ENCODE measurements around the gene PLA2G4D. TPM values are rescaled to one million over a fixed set of nuclear protein-coding genes. Genes with fewer than 3 reads are reported as not detected.
A peak's percentile ranks its signal among the peaks of the same experiment; 100 is the strongest.

The PLA2G4D gene
- total RNA-seq, 4 donors from 2014 or later: 22.0 to 51.6 (median 29.2) TPM

DNA sequence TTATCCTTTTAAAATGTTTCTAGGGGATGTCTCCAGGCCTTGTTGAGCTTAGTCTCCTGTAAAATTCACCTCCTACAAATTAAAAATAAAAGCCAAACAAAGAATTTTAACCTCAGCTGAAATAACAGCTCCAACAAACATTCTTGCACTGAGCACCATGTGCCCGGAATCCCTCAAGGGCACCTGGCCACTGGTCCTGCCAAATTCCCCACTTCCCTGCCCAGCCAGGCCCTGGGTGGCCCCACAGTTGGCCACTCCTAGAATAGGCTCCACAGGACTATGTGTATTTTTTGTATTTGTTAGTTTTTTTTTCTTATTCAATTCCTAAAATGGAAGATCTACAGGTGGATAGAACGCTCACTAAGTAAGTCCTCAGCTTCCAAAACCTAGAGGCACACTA is 40.4 kb downstream of the PLA2G4D start:
- no peak overlapping the region for H3K4me3 ChIP-seq (ENCODE audit: low read depth, poor library complexity, severe bottlenecking)
- 58 to 62% methylated on average over 2 of the region's 2 CpGs for WGBS, 2 donors
- no peak for DNase-seq (ENCODE audit: low spot score in 2 of 2)
- intact Hi-C loops (cut with DNase I; ENCODE audit: low total_unique reads): no loop called here
- no peak for TF ChIP-seq POLR2A (IDR thresholded peaks at IDR 0.05)
- TF ChIP-seq, protein P1, sequence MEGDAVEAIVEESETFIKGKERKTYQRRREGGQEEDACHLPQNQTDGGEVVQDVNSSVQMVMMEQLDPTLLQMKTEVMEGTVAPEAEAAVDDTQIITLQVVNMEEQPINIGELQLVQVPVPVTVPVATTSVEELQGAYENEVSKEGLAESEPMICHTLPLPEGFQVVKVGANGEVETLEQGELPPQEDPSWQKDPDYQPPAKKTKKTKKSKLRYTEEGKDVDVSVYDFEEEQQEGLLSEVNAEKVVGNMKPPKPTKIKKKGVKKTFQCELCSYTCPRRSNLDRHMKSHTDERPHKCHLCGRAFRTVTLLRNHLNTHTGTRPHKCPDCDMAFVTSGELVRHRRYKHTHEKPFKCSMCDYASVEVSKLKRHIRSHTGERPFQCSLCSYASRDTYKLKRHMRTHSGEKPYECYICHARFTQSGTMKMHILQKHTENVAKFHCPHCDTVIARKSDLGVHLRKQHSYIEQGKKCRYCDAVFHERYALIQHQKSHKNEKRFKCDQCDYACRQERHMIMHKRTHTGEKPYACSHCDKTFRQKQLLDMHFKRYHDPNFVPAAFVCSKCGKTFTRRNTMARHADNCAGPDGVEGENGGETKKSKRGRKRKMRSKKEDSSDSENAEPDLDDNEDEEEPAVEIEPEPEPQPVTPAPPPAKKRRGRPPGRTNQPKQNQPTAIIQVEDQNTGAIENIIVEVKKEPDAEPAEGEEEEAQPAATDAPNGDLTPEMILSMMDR (IDR thresholded peaks at IDR 0.05): no peak

- H3K4me3 ChIP-seq (ENCODE audit: low read depth, poor library complexity, severe bottlenecking): no peak overlapping the region
- intact Hi-C loops (cut with DNase I; ENCODE audit: low total_unique reads): no loop called here
- WGBS, 2 donors: 73 to 80% methylated on average over 4 of the region's 4 CpGs
- TF ChIP-seq, protein P1 (IDR thresholded peaks at IDR 0.05): no peak
- no peak for TF ChIP-seq POLR2A (IDR thresholded peaks at IDR 0.05)
- DNase-seq (ENCODE audit: low spot score in 2 of 2): peak in 1 of 2 donors; percentile 79
These were observed 41.4 kb downstream of the PLA2G4D start for GRCh38 chr15:42053010-42053409.

GRCh38 chr15:42050484-42051255 is 43.7 kb downstream of the PLA2G4D start:
- intact Hi-C loops (cut with DNase I; ENCODE audit: low total_unique reads): no loop called here
- WGBS, 2 donors: 74 to 75% methylated on average over 10 of the region's 10 CpGs
- no peak for TF ChIP-seq POLR2A (IDR thresholded peaks at IDR 0.05)
- TF ChIP-seq, protein P1 (IDR thresholded peaks at IDR 0.05): no peak
- no peak overlapping the region for H3K4me3 ChIP-seq (ENCODE audit: low read depth, poor library complexity, severe bottlenecking)
- DNase-seq (ENCODE audit: low spot score in 2 of 2): peak in 1 of 2 donors; percentile 78

DNA sequence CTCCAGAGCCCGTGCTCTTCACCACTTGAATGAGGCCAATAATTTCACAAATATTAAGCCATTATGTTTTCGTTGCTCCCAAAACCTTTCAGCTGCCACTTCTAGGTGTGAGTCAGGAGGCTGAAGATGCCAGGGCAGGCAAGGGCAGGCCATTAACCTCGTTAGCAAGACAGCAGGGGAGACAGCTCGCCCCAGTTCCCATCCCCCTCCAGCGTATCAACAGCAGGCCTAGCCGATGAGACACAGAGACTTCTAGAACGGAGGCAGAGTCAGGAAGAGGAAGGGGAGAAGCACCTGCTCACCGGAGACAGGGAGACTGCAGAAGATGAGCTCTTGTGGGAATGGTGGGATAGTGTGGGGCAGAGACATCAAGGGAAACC is 45.6 kb downstream of the PLA2G4D start:
- H3K4me3 ChIP-seq (ENCODE audit: low read depth, poor library complexity, severe bottlenecking): no peak overlapping the region
- peak in 1 of 2 donors; percentile 85 for DNase-seq (ENCODE audit: low spot score in 2 of 2)
- intact Hi-C loops (cut with DNase I; ENCODE audit: low total_unique reads): no loop called here
- TF ChIP-seq, protein P1 (IDR thresholded peaks at IDR 0.05): no peak
- TF ChIP-seq POLR2A (IDR thresholded peaks at IDR 0.05): no peak
- 56 to 60% methylated on average over 8 of the region's 8 CpGs for WGBS, 2 donors

- 60 to 64% methylated on average over 9 of the region's 9 CpGs for WGBS, 2 donors
These were observed 46.1 kb downstream of the PLA2G4D start for GRCh38 chr15:42048080-42048820.

More at GRCh38 chr15:42048080-42048820, 46.1 kb downstream of the PLA2G4D start:
- TF ChIP-seq, protein P1 (IDR thresholded peaks at IDR 0.05): no peak
- intact Hi-C loops (cut with DNase I; ENCODE audit: low total_unique reads): no loop called here
- DNase-seq (ENCODE audit: low spot score in 2 of 2): peak in 1 of 2 donors; percentile 76
- no peak overlapping the region for H3K4me3 ChIP-seq (ENCODE audit: low read depth, poor library complexity, severe bottlenecking)
